A375 (cell line): ENCODE measurements around the gene CD74. TPM values are rescaled to one million over a fixed set of nuclear protein-coding genes. Genes with fewer than 3 reads are reported as not detected.

ENCODE experiments used
- total RNA-seq: library from RNA; depleted of rRNA; stranded (reverse); fragments of >200 nt; shearing (Covaris generic); gene quantifications from 2 replicates; pipeline ENCODE4 v1.2.3, GENCODE V29; 2014; rRNA removed

CD74 gene
- 1,665 and 1,791 TPM in 2 replicates for total RNA-seq

GRCh38 chr5:150412319-150413175 lies at the start of gene CD74:
Gene CD74 (minus strand): TSS chr5:150412910. CDS start chr5:150412749, 161 bp downstream.

GRCh38 chr5:150449517-150450339 lies 37.0 kb upstream of the CD74 start, which contains the start of gene RPS14:
Gene RPS14 (minus strand): TSS chr5:150449739. CDS start chr5:150447733, 2,006 bp downstream.

DNA sequence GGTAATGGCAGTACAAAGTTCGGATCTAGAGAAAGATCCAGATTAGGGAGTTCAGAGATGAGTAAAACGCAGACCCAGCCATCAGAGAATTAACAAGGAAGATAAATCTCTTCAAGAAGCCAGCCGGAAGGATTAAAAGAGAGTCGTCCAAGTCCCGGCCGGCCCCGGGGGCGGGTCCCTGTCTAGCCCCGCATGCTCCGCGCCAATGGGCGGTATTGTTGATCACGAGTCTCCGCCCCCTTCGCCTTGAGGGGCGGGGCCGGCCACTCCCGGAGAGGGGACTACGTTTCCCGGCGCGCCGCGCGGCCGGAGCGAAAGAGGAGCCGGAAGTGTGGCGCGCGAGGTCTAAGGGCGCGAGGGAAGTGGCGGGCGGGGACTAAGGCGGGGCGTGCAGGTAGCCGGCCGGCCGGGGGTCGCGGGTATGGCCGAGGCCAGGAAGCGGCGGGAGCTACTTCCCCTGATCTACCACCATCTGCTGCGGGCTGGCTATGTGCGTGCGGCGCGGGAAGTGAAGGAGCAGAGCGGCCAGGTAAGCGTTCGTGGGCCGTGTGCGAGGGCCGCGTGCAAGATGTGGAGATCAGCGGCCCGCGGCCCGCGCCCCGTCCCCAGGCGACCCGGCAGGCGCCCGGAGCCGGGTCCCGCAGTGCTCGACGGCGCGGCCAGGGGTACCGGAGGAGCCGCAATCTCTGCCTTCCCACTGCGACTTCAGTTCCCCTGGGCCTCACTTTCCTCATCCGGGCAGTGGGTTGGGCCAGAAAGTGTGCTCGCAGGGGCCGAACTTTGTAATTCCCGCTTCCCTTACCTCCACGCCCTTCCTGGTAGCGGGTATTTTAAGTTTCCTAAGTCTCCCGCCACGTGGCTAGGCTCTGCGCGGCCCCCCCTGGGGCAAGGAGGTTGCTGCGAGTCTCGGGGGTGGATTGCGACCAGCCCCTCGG lies 55.1 kb downstream of the CD74 start, which contains the start of gene TCOF1:
TSS of gene TCOF1 (plus strand) at position 372 of the 935 bp plus-strand sequence. CDS start at position 422, 50 bp downstream.

Other genes with a start within 250 kb of the CD74 start
- not detected in 2 replicates for gene CDX1, start 246.1 kb downstream of the CD74 start, total RNA-seq
- not detected in 2 replicates for gene SLC6A7, start 222.8 kb downstream of the CD74 start, total RNA-seq
- not detected in 2 replicates for gene CAMK2A, start 123.1 kb downstream of the CD74 start, total RNA-seq
- gene ARSI, start 110.0 kb downstream of the CD74 start, total RNA-seq = 0.26 TPM in 1 of 2 replicates, not detected in the other
- 121 and 127 TPM in 2 replicates for gene TCOF1, start 55.2 kb downstream of the CD74 start, total RNA-seq
- 3,988 and 4,239 TPM in 2 replicates for gene RPS14, start 36.8 kb upstream of the CD74 start, total RNA-seq
- gene NDST1, start 95.2 kb upstream of the CD74 start, total RNA-seq = 14.9 and 28.7 TPM in 2 replicates
- gene SYNPO, start 227.8 kb upstream of the CD74 start, total RNA-seq = 4.1 and 4.7 TPM in 2 replicates
- not detected in 2 replicates for gene MYOZ3, start 248.3 kb upstream of the CD74 start, total RNA-seq